HG03354 (cell line): ENCODE results near the gene GPC6.
"Not testable (repeated sequence)": the region's sequence is repeated elsewhere in the genome, so short reads cannot be mapped to it uniquely, and the experiment has no call there.

Source experiments
- ATAC-seq: cut with Tn5 transposase; IDR thresholded peaks from one replicate; pipeline ENCODE4 v1.9.1; 2021; ENCODE audit warnings: mild to moderate bottlenecking; ENCODE audit not compliant: unreplicated experiment, poor library complexity, severe bottlenecking

Gene GPC6

GRCh38 chr13:93226623-93227279 is at the start of gene GPC6:
Gene GPC6, plus strand, starts transcription at chr13:93226807.
- no peak for ATAC-seq

- no peak for ATAC-seq
Observed at GRCh38 chr13:93180356-93180969, 46.1 kb upstream of the GPC6 start.

DNA sequence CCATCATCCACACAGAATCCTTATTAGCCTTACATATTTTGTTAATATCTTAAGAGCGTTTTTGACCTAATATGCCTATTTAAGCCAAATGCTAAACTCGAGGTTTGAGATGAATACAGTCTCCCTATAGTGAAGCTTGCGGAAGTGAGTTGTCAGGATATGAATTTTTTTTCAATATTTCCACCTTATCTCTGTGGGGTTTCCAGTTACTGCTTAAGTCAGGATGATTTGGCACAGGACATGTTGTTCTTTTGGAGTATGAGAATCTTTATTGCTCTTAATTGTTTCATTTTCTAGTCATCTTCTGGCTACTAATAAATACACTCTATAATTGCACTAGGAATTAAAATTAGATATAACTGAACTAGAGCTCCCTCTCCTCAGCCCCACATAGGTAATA is 44.2 kb upstream of the GPC6 start:
- no peak for ATAC-seq

GRCh38 chr13:93183302-93183701 is 43.3 kb upstream of the GPC6 start:
- no peak for ATAC-seq

GRCh38 chr13:93190006-93190405 is 36.6 kb upstream of the GPC6 start:
- no peak for ATAC-seq

DNA sequence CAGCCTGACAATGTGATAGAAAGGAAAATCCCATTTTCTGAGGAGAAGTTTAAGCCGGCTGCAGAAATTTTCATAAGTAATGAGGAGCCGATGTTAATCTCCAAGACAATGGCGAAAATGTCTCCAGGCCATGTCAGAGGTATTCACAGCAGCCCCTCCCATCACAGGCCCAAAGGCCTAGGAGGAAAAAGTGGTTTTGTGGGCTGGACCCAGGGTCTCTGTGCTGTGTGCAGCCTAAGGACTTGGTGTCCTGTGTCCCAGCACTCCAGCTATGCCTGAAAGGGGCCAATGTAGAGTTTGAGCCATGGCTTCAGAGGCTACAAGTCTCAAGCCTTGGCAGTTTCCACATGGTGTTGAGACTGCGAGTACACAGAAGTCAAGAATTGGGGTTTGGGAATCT is 32.9 kb upstream of the GPC6 start:
- ATAC-seq: no peak

- ATAC-seq: no peak
Observed at GRCh38 chr13:93199856-93200255, 26.8 kb upstream of the GPC6 start.

DNA sequence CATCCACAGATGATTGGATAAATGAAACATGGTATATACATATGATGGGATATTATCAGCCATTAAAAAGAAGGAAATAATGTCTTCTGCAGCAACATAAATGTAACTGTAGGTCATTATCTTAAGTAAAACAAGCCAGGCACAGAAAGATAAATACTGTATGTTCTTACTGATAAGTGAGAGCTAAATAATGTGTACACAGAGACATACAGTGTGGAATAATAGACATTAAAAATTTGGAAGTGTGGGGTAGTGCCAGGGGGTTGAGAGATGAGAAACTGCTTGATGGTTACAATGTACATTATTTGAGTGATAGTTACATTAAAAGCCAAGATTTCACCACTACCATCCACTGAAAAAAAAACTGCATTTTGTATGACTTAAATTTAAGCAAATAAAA is 26.0 kb upstream of the GPC6 start:
- ATAC-seq: no peak

DNA sequence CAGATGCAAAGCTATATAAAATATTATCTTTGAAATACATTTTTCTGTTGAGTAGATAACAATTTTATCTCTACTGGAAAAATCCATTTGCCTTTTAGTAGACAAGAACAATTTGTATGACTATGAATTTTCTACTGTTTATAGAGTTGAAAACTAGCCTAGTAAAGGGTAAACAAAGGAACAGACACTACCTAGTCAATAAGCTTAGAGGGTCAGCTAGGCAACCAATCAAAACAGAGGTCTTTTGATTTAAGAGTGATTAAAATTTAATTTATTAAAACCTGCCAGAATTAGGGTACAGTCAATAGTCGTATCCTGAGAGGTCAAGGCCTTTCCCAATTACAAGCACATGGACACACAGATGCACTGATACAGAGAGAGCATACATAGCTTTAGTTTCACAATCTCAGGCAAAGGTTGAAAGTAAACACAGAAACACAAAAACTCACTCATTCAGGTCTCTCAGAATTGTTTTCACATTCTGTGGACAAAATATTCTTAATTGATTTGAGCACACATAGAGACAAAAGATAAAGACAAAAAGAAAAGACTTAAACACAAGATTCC is 24.5 kb upstream of the GPC6 start:
- no peak for ATAC-seq

GRCh38 chr13:93206778-93207392 is 19.7 kb upstream of the GPC6 start:
- not testable (repeated sequence) for ATAC-seq

- ATAC-seq: no peak
Observed at GRCh38 chr13:93216122-93216521, 10.5 kb upstream of the GPC6 start.

DNA sequence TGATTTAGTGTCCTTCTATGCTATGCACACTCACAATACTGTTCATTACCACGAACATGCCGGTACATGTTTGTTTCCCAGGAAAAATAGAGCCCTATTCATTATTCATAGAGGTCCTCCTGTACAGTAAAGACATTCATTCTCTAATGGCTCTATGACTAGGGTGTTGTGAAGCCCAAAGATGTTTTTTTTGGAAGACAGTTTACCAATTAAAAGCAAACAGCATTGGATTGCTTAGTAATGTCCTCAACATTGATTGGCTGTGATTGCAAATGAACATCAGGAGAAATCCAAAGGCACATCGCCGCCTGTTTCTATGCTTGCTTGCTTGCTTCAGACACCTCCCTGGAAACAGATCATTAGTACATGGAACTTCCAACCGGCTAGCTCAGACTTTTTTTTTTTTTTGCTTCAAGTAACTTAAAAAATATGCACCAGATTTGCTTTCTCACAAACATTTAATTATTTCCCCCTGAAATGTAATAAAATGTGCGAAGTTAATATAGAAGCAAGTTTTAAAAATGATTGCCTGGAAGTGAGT is 8.8 kb upstream of the GPC6 start:
- ATAC-seq: no peak

DNA sequence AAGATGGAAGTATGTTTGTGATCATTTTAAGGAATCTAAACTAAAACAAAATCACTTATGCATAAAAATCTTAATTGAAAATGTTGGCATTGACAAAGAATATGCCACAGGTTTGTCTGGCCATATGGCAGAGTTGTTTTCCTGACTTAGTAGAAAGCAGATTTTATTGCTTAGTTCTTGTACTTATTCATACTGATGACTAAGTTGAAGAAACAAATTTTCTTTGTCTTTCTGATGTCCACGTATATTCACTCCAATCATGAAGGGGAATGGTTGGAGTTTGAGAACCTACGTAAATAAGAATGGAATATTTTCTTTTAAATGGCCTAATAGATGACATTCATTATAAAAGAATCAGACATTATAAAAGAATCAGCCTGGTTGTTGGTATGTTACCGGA is 8.0 kb upstream of the GPC6 start:
- no peak for ATAC-seq

DNA sequence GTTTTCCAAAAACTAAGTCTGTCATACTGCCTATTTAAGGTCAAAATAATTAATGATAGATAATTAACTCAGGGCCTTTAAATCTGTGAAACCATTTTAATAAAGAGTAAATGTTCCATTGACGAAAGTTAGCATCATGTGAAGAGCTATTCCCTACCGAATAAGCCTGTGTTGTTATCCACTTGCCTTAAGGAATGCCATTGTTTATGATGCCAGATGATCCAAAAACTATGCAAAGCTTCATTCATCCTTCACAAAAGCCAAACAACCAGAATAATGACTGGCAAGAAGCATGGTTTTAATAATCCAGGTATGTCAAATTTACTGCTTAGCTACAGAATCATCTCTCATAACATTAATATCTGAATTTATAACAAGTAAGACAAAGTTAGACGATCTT is 6.5 kb upstream of the GPC6 start:
- no peak for ATAC-seq

DNA sequence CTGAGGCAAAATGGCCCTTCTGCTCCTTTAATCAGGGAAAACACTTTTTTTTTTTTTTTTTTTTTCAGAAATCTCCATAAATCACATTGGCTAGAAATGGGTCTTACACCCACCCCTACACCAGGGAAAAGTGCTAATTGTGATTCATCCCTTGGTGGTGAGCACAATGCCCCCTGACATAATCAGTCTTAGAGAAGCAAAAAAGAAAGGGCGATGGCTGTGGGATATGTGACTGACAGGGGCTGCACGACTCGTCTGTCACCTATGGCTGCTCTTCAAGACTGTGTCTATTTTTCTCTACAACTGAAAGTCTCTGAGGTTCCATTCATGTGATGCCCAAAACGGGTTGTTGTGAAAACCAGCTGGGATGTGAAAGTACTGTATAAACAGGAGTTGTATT is 3.6 kb upstream of the GPC6 start:
- no peak for ATAC-seq

- ATAC-seq: no peak
Observed at GRCh38 chr13:93224535-93224934, 2.1 kb upstream of the GPC6 start.

DNA sequence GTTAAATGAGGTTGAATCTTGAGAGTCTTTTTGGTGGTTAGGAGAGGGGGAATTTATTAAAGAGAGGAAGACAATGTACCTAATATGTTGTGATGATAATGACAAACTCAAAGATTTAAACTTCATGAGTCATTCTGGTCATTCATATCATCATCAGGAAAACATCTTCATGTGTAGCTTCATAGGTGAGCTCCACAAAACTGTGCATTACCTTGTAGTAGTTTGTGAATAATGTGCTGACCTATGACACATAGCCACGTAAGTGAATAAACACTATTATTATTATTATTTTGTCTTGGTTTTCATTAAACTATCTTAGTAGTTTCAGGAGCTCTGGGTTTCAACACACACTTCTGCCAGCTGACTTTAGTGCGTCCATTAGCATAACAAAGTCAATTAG is 997 bp upstream of the GPC6 start:
- ATAC-seq: no peak

DNA sequence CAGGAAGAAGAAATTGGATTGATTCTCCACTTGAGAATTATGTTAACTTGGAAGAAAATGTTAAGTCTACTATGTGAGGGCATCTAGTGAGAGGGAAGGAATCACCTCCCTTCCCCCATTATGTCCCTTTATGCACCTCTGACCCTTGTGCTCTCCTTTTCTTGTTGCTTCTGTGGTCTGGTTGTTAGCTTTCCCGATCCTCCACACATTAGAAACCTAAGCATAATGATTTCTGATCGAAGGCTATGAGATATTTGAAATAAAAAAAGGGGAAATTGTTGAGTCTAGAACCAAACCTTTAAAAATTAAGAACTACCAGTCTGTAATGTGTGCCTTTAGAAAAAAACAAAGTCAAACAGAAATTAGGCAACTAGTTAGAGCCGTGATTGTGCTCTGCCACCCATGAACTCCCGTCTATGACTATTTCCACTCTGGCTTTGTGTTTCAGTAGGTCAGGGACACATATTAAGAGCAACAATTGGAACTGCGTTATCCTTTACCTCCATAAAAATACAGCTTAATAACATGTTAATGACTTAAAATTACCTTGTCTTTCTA is 463 bp upstream of the GPC6 start:
- ATAC-seq: no peak

- no peak for ATAC-seq
Observed at GRCh38 chr13:93227280-93227877, 772 bp downstream of the GPC6 start.
